ENCODE measurements around the gene TRIM69. TPM values are rescaled to one million over a fixed set of nuclear protein-coding genes. Genes with fewer than 3 reads are reported as not detected.
"Not testable (repeated sequence)": the region's sequence is repeated elsewhere in the genome, so short reads cannot be mapped to it uniquely, and the experiment has no call there.

TRIM69 gene
- total and polyA plus RNA-seq, 2 donors (not counting 1 experiment from before 2014, with no cell fraction given), result 12.9 to 30.8 TPM

- TF ChIP-seq CTCF (IDR thresholded peaks at IDR 0.05), result no peak
- no peak for TF ChIP-seq EZH2 (IDR thresholded peaks at IDR 0.05; ENCODE audit: borderline replicate concordance, insufficient read depth, low read depth, low read length, poor library complexity, severe bottlenecking)
- CTCF ChIA-PET, result interaction anchor here (0.8 to 2.2 kb wide), 2 partner anchors 14 to 35 kb away, joined by 5 to 11 read pairs; partner anchors contain the start of gene SPG11
- intact Hi-C loops (cut with micrococcal nuclease), result no loop called here
- no peak overlapping the region for H2AFZ ChIP-seq (ENCODE audit: insufficient read depth, low read depth, low read length, poor library complexity, severe bottlenecking)
- no peak for DNase-seq
- H3K36me3 ChIP-seq (replicated peaks in 1 of 2; ENCODE audit: control extremely low read depth in 1 of 2, control insufficient read depth in 1 of 2, extremely low read depth in 1 of 2, insufficient read depth in 2 of 2, low read length in 1 of 2), result no peaks in the 10 kb centered on the region
- no peaks in the 10 kb centered on the region for H3K27me3 ChIP-seq (replicated peaks in 1 of 4; ENCODE audit: control extremely low read depth in 1 of 4, control insufficient read depth in 3 of 4, insufficient read depth in 4 of 4, low read length in 3 of 4)
- peaks cover 0 to 8% (median 2%) of the 10 kb centered on the region in 3 donors for H3K9me3 ChIP-seq (ENCODE audit: control extremely low read depth in 1 of 3, control insufficient read depth in 2 of 3, insufficient read depth in 1 of 3, low read length in 2 of 3)
- no peak overlapping the region for H3K9ac ChIP-seq (ENCODE audit: low read length)
- H3K9me3 Mint-ChIP-seq (ENCODE audit: insufficient read depth), result no peaks in the 10 kb centered on the region
- H3K27ac ChIP-seq (ENCODE audit: low read length in 2 of 2), result no peak overlapping the region
- no peaks in the 10 kb centered on the region for H3K79me2 ChIP-seq (ENCODE audit: control insufficient read depth, insufficient read depth, low read length)
- H3K4me3 Mint-ChIP-seq, result no peak overlapping the region
- no peaks in the 10 kb centered on the region for H3K4me1 ChIP-seq (ENCODE audit: control insufficient read depth in 2 of 2, insufficient read depth in 2 of 2, low read length in 2 of 2)
- no peaks in the 10 kb centered on the region for H4K20me1 ChIP-seq (ENCODE audit: control insufficient read depth, insufficient read depth, low read length, poor library complexity, severe bottlenecking)
- H3K4me3 ChIP-seq (ENCODE audit: control extremely low read depth in 1 of 5, extremely low read depth in 1 of 5, insufficient read depth in 1 of 5, low read depth in 2 of 5, low read length in 4 of 5), result no peak overlapping the region
- no peaks in the 10 kb centered on the region for H3K27me3 Mint-ChIP-seq
- no peak overlapping the region for H3K4me2 ChIP-seq (replicated peaks; ENCODE audit: low read depth, low read length, poor library complexity, severe bottlenecking)
- no CpG with 5 or more reads among the region's 2 CpGs for WGBS (ENCODE audit: insufficient coverage)
- no peak for ATAC-seq (ENCODE audit: low read depth)
- POLR2A ChIA-PET, result no interaction called here
- H3K4me1 Mint-ChIP-seq, result peaks cover 10% of the 10 kb centered on the region
- peak overlapping the region; percentile 26 for H3K27ac Mint-ChIP-seq
Measured at GRCh38 chr15:44698641-44699040, 37.7 kb upstream of the TRIM69 start.

- H3K27ac Mint-ChIP-seq; H2AFZ ChIP-seq (ENCODE audit: insufficient read depth, low read depth, low read length, poor library complexity, severe bottlenecking); H3K9ac ChIP-seq (ENCODE audit: low read length); H3K4me3 ChIP-seq (ENCODE audit: control extremely low read depth in 1 of 5, extremely low read depth in 1 of 5, insufficient read depth in 1 of 5, low read depth in 2 of 5, low read length in 4 of 5); H4K20me1 ChIP-seq (ENCODE audit: control insufficient read depth, insufficient read depth, low read length, poor library complexity, severe bottlenecking); DNase-seq; H3K27ac ChIP-seq (ENCODE audit: low read length in 2 of 2); H3K9me3 Mint-ChIP-seq (ENCODE audit: insufficient read depth); CTCF ChIA-PET; ATAC-seq (ENCODE audit: low read depth); H3K4me2 ChIP-seq (replicated peaks; ENCODE audit: low read depth, low read length, poor library complexity, severe bottlenecking); H3K27me3 ChIP-seq (replicated peaks in 1 of 4; ENCODE audit: control extremely low read depth in 1 of 4, control insufficient read depth in 3 of 4, insufficient read depth in 4 of 4, low read length in 3 of 4); H3K4me1 ChIP-seq (ENCODE audit: control insufficient read depth in 2 of 2, insufficient read depth in 2 of 2, low read length in 2 of 2); H3K4me3 Mint-ChIP-seq; H3K79me2 ChIP-seq (ENCODE audit: control insufficient read depth, insufficient read depth, low read length); H3K4me1 Mint-ChIP-seq; intact Hi-C loops (cut with micrococcal nuclease); H3K36me3 ChIP-seq (replicated peaks in 1 of 2; ENCODE audit: control extremely low read depth in 1 of 2, control insufficient read depth in 1 of 2, extremely low read depth in 1 of 2, insufficient read depth in 2 of 2, low read length in 1 of 2); H3K27me3 Mint-ChIP-seq: not testable (repeated sequence)
- POLR2A ChIA-PET, result interaction anchor here (0.7 kb wide), 1 partner anchor 31 kb away, joined by 3 read pairs; no protein-coding TSS in a partner anchor
- H3K9me3 ChIP-seq (ENCODE audit: control extremely low read depth in 1 of 3, control insufficient read depth in 2 of 3, insufficient read depth in 1 of 3, low read length in 2 of 3), result peaks cover 0 to 13% (median 2%) of the 10 kb centered on the region in 3 donors
Measured at GRCh38 chr15:44700676-44701075, 35.7 kb upstream of the TRIM69 start.
